MM.1S (cell line): ENCODE results near the gene MAL.
A peak's percentile ranks its signal among the peaks of the same experiment; 100 is the strongest.

Source experiments
- DNase-seq: peaks from one replicate; pipeline ENCODE4 v3.0.0-alpha.2; 2015
- H2AFZ ChIP-seq: fragments of 300-600 bp; sonication (generic); 2 replicates; pipeline ENCODE4 v1.6.0; 2016; ENCODE audit warnings: antibody characterized with exemption, low read length
- H3F3A ChIP-seq: fragments of 300-600 bp; sonication (generic); 2 replicates; pipeline ENCODE4 v1.6.1; 2016; ENCODE audit warnings: mild to moderate bottlenecking, antibody characterized with exemption, low read length, moderate library complexity, mixed read lengths; ENCODE audit not compliant: insufficient read depth
- H3K27ac ChIP-seq: fragments of 300-600 bp; sonication (generic); 2 replicates; pipeline ENCODE4 v1.5.1; 2016; ENCODE audit warnings: mild to moderate bottlenecking, low read length
- H3K27me3 ChIP-seq: fragments of 300-600 bp; sonication (generic); replicated peaks from 2 replicates; pipeline ENCODE4 v1.6.0; 2016; ENCODE audit warnings: low read length; ENCODE audit not compliant: insufficient read depth
- H3K36me3 ChIP-seq: fragments of 300-600 bp; sonication (generic); replicated peaks from 2 replicates; pipeline ENCODE4 v1.6.1; 2016; ENCODE audit warnings: mild to moderate bottlenecking, low read length, mixed read lengths; ENCODE audit not compliant: insufficient read depth
- H3K4me1 ChIP-seq: fragments of 300-600 bp; sonication (generic); 2 replicates; pipeline ENCODE4 v1.6.1; 2016; ENCODE audit warnings: low read length, mixed read lengths
- H3K4me2 ChIP-seq: fragments of 300-600 bp; sonication (generic); 2 replicates; pipeline ENCODE4 v1.6.0; 2016; ENCODE audit warnings: low read depth, low read length
- H3K4me3 ChIP-seq: fragments of 300-600 bp; sonication (generic); 2 replicates; pipeline ENCODE4 v1.5.1; 2016; ENCODE audit warnings: low read length, mixed read lengths
- H3K79me2 ChIP-seq: fragments of 300-600 bp; sonication (generic); 2 replicates; pipeline ENCODE4 v1.6.1; 2016; ENCODE audit warnings: mixed run types, low read length, mixed read lengths
- H3K9ac ChIP-seq: fragments of 300-600 bp; sonication (generic); 2 replicates; pipeline ENCODE4 v1.6.1; 2016; ENCODE audit warnings: low read length, mixed read lengths
- H3K9me2 ChIP-seq: fragments of 300-600 bp; sonication (generic); replicated peaks from 2 replicates; pipeline ENCODE4 v1.6.1; 2016; ENCODE audit warnings: mild to moderate bottlenecking, low read length, mixed read lengths; ENCODE audit not compliant: insufficient read depth
- H3K9me3 ChIP-seq: fragments of 300-600 bp; sonication (generic); replicated peaks from 2 replicates; pipeline ENCODE4 v1.6.1; 2016; ENCODE audit warnings: mild to moderate bottlenecking, low read length, mixed read lengths; ENCODE audit not compliant: insufficient read depth
- H4K20me1 ChIP-seq: fragments of 300-600 bp; sonication (generic); 2 replicates; pipeline ENCODE4 v1.6.1; 2016; ENCODE audit warnings: mild to moderate bottlenecking, low read length, moderate library complexity, mixed read lengths; ENCODE audit not compliant: insufficient read depth
- CTCF ChIP-seq: fragments of 300-600 bp; sonication (generic); IDR thresholded peaks from 2 replicates; pipeline ENCODE4 v1.5.1; 2016; ENCODE audit warnings: antibody characterized with exemption, low read length, mixed read lengths
- EZH2 ChIP-seq: fragments of 300-600 bp; sonication (generic); optimal IDR thresholded peaks from 2 replicates; pipeline ENCODE3; 2017; ENCODE audit warnings: low read depth, mild to moderate bottlenecking, antibody characterized with exemption, low read length, mixed read lengths
- EZH2phosphoT487 ChIP-seq: fragments of 300-600 bp; sonication (generic); IDR thresholded peaks from 2 replicates; pipeline ENCODE4 v1.6.1; 2018; ENCODE audit warnings: antibody characterized with exemption, low read length

Gene MAL

GRCh38 chr2:95009412-95009811 lies 16.1 kb upstream of the MAL start:
- Histone ChIP-seq H4K20me1 (no peaks in the 10 kb centered on the region), H3K27me3 (no peaks in the 10 kb centered on the region), H3K4me3 (no peak overlapping the region), H3K9me2 (no peaks in the 10 kb centered on the region), H3K9me3 (no peaks in the 10 kb centered on the region), H3K79me2 (no peaks in the 10 kb centered on the region), H3K4me2 (no peak overlapping the region), H3K36me3 (no peaks in the 10 kb centered on the region), H3F3A (peaks cover 10% of the 10 kb centered on the region), H3K4me1 (peaks cover 22% of the 10 kb centered on the region), H3K27ac (no peak overlapping the region), H3K9ac (no peak overlapping the region), H2AFZ (no peak overlapping the region)
- DNase-seq: no peak
- no peak for TF ChIP-seq EZH2
- no peak for TF ChIP-seq EZH2phosphoT487

- Histone ChIP-seq H3K4me1 (peaks cover 29% of the 10 kb centered on the region), H3K27ac (no peak overlapping the region), H3K4me3 (no peak overlapping the region), H3K4me2 (no peak overlapping the region), H3K27me3 (no peaks in the 10 kb centered on the region), H3K9ac (no peak overlapping the region), H3K36me3 (no peaks in the 10 kb centered on the region), H2AFZ (no peak overlapping the region), H3K9me3 (no peaks in the 10 kb centered on the region), H3K79me2 (no peaks in the 10 kb centered on the region), H3F3A (peaks cover 10% of the 10 kb centered on the region), H3K9me2 (no peaks in the 10 kb centered on the region), H4K20me1 (no peaks in the 10 kb centered on the region)
- no peak for DNase-seq
- TF ChIP-seq EZH2phosphoT487: no peak
These were observed 15.4 kb upstream of the MAL start for GRCh38 chr2:95010126-95010525.

- no peak overlapping the region for H3K27ac ChIP-seq
- no peak for DNase-seq
- H3K9me2 ChIP-seq: no peaks in the 10 kb centered on the region
- no peak overlapping the region for H3K4me3 ChIP-seq
- H3K9me3 ChIP-seq: no peaks in the 10 kb centered on the region
- H3K36me3 ChIP-seq: no peaks in the 10 kb centered on the region
- H3K27me3 ChIP-seq: no peaks in the 10 kb centered on the region
- TF ChIP-seq EZH2phosphoT487 (no peak), EZH2 (no peak), CTCF (no peak)
- H2AFZ ChIP-seq: no peak overlapping the region
- H3K9ac ChIP-seq: no peak overlapping the region
- H3K4me1 ChIP-seq: peaks cover 34% of the 10 kb centered on the region
- no peak overlapping the region for H3K4me2 ChIP-seq
- no peaks in the 10 kb centered on the region for H4K20me1 ChIP-seq
- H3K79me2 ChIP-seq: no peaks in the 10 kb centered on the region
- peaks cover 10% of the 10 kb centered on the region for H3F3A ChIP-seq
These were observed 14.8 kb upstream of the MAL start for GRCh38 chr2:95010718-95011117.

GRCh38 chr2:95012881-95013550 lies 12.5 kb upstream of the MAL start:
- H3K4me1 ChIP-seq: peaks cover 34% of the 10 kb centered on the region
- no peaks in the 10 kb centered on the region for H3K27me3 ChIP-seq
- H3K27ac ChIP-seq: peak overlapping the region; percentile 65; the same call in 1 of the 2 replicates
- peaks cover 10% of the 10 kb centered on the region for H3F3A ChIP-seq
- DNase-seq: peak; percentile 67
- peak overlapping the region; percentile 45; the same call in 1 of the 2 replicates for H3K4me2 ChIP-seq
- no peaks in the 10 kb centered on the region for H3K9me2 ChIP-seq
- no peaks in the 10 kb centered on the region for H3K79me2 ChIP-seq
- H3K36me3 ChIP-seq: no peaks in the 10 kb centered on the region
- no peak overlapping the region; the same call in 1 of the 2 replicates for H3K9ac ChIP-seq
- no peak overlapping the region for H3K4me3 ChIP-seq
- no peaks in the 10 kb centered on the region for H4K20me1 ChIP-seq
- no peak overlapping the region for H2AFZ ChIP-seq
- TF ChIP-seq EZH2phosphoT487 (no peak), CTCF (no peak), EZH2 (no peak)
- H3K9me3 ChIP-seq: no peaks in the 10 kb centered on the region
